Bronchial epithelial cell (primary cell): Measurements from ENCODE around the gene LRRC45. TPM values are rescaled to one million over a fixed set of nuclear protein-coding genes. Genes with fewer than 3 reads are reported as not detected.

ENCODE experiments used
- DNase-seq: peaks from one replicate; pipeline ENCODE4 v3.0.0-alpha.2; 2010; ENCODE audit warnings: low read depth
- FAIRE-seq: peaks from 2 replicates; lab custom pipeline; 2011; peaks lifted over from hg19 to GRCh38; lab: Jason Lieb, UNC
- H3K27me3 ChIP-seq: 2 replicates; pipeline ENCODE4 v1.5.1; 2011; ENCODE audit warnings: low read length; ENCODE audit not compliant: control insufficient read depth, insufficient read depth
- H3K36me3 ChIP-seq: 2 replicates; pipeline ENCODE4 v1.5.1; 2011; ENCODE audit warnings: low read length; ENCODE audit not compliant: control insufficient read depth, insufficient read depth
- H3K4me3 ChIP-seq: 2 replicates; pipeline ENCODE4 v1.5.1; 2011; ENCODE audit warnings: mild to moderate bottlenecking, low read depth, low read length, control low read depth
- total RNA-seq: library from RNA; depleted of rRNA; stranded (reverse); fragments of >200 nt; gene quantifications from 2 replicates; pipeline ENCODE4 v1.2.1, GENCODE V29; 2014
- TF ChIP-seq, protein P1 (sequence below): IDR thresholded peaks from 2 replicates; pipeline ENCODE4 v1.5.1; 2011; ENCODE audit warnings: mild to moderate bottlenecking, moderate library complexity, low read length, control low read depth, inconsistent platforms; ENCODE audit not compliant: insufficient read depth, severe bottlenecking

Gene LRRC45
- total RNA-seq, 1 donor from 2014 or later: 8.4 TPM

GRCh38 chr17:82023447-82024241, 539 bp downstream of the LRRC45 start:
- H3K36me3 ChIP-seq: peaks cover 2% of the 10 kb centered on the region
- DNase-seq (no peak), FAIRE-seq (no peak)
- H3K4me3 ChIP-seq: peak overlapping the region; percentile 78
- TF ChIP-seq, protein P1, sequence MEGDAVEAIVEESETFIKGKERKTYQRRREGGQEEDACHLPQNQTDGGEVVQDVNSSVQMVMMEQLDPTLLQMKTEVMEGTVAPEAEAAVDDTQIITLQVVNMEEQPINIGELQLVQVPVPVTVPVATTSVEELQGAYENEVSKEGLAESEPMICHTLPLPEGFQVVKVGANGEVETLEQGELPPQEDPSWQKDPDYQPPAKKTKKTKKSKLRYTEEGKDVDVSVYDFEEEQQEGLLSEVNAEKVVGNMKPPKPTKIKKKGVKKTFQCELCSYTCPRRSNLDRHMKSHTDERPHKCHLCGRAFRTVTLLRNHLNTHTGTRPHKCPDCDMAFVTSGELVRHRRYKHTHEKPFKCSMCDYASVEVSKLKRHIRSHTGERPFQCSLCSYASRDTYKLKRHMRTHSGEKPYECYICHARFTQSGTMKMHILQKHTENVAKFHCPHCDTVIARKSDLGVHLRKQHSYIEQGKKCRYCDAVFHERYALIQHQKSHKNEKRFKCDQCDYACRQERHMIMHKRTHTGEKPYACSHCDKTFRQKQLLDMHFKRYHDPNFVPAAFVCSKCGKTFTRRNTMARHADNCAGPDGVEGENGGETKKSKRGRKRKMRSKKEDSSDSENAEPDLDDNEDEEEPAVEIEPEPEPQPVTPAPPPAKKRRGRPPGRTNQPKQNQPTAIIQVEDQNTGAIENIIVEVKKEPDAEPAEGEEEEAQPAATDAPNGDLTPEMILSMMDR: no peak
- no peaks in the 10 kb centered on the region for H3K27me3 ChIP-seq

DNA sequence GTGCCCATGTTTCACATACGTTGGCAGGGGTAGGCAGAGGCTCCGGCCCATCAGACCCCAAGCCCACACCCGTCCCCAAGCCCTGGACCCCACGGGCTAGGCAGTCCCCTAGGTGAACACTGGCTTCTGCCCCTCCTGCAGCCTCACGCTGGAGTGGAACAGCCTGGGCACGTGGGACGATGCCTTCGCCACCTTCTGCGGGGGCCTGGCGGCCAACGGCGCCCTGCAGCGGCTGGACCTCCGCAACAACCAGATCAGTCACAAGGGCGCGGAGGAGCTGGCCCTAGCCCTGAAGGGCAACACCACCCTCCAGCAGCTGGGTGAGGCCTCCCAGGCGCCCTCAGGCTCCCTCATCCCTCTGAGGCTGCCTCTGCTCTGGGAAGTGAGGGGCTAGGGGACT, 1.8 kb downstream of the LRRC45 start:
- DNase-seq (no peak), FAIRE-seq (no peak)
- TF ChIP-seq, protein P1: no peak
- no peaks in the 10 kb centered on the region for H3K27me3 ChIP-seq
- H3K4me3 ChIP-seq: no peak overlapping the region
- peaks cover 2% of the 10 kb centered on the region for H3K36me3 ChIP-seq

DNA sequence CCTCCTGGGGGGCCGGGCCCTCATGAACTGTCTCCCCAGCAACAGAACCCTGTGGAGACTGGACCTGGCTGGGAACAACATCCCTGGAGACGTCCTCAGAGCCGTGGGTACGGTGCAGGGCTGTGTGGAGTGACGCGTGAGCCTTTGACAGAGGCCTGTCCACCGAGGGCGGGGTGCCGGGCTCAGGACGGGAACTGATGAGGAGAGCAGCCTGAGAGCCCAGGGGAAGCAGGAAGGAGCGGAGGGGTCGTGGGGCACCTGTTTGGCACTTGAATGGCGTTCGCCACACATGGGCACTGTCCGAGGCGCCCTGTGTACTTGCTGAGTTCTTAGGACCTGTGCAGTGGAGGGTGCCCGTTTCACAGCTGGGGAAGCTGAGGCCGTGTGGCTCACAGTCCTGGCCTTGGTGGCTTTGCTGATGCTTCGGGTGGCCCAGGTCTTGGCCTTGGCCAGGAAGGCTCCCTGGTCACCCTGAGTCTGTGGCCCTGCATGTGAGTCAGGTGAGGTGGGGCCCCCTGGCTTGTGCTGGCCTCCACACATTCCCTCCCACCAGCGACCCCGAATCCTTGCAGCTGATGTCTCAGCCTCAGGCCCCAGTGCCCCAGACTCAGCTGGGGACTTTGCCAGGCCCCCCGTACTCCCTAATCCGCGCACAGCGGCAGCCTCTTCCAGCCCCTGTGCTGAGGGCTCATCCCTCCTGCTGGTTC, 2.4 kb downstream of the LRRC45 start:
- TF ChIP-seq, protein P1: no peak
- Histone ChIP-seq H3K27me3 (no peaks in the 10 kb centered on the region), H3K36me3 (peaks cover 2% of the 10 kb centered on the region), H3K4me3 (no peak overlapping the region)
- FAIRE-seq: no peak
- DNase-seq: no peak

DNA sequence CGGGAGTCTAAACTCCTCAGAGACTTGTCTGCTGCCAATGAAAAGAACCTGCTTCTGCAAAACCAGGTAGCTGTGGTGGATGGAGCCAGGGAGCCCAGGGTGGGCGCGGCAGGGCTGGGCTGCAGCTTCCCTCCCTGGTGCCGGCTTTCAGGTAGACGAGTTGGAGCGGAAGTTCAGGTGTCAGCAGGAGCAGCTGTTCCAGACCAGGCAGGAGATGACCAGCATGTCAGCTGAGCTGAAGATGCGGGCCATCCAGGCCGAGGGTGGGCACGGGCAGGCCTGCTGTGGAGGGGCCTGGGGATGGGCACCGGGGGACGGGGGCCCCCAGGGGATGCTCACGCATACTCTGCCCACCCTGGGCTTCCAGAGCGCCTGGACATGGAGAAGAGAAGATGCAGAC, 5.1 kb downstream of the LRRC45 start:
- H3K27me3 ChIP-seq: no peaks in the 10 kb centered on the region
- H3K36me3 ChIP-seq: peaks cover 2% of the 10 kb centered on the region
- DNase-seq (no peak), FAIRE-seq (no peak)
- TF ChIP-seq, protein P1: no peak
- H3K4me3 ChIP-seq: no peak overlapping the region

DNA sequence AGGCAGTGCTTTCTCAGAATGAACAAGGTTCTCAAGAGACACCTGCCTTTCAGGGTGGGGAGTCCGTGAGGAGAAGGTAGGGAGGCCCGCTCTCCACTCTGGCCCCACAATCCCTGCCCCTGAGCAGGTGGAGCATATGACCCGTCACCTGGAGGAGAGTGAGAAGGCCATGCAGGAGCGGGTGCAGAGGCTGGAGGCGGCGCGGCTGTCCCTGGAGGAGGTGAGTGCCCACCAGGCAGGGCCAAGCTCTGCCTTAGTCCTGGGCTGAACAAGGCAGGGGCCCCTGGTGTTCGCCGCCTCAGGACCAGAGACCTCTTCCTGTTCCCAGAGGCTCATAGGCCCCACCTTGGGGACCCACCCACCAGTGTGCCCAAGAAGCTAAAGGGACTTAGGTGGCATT, 5.9 kb downstream of the LRRC45 start:
- H3K4me3 ChIP-seq: no peak overlapping the region
- H3K27me3 ChIP-seq: no peaks in the 10 kb centered on the region
- no peak for DNase-seq
- no peak for FAIRE-seq
- peaks cover 2% of the 10 kb centered on the region for H3K36me3 ChIP-seq
- TF ChIP-seq, protein P1: no peak
